HG02884 (cell line): Measurements from ENCODE around the gene ITGA8.
"Not testable (repeated sequence)": the region's sequence is repeated elsewhere in the genome, so short reads cannot be mapped to it uniquely, and the experiment has no call there.

Experiments used
- ATAC-seq: cut with Tn5 transposase; IDR thresholded peaks from one replicate; pipeline ENCODE4 v1.9.1; 2021; ENCODE audit warnings: mild to moderate bottlenecking, moderate library complexity; ENCODE audit not compliant: unreplicated experiment

Gene ITGA8

DNA sequence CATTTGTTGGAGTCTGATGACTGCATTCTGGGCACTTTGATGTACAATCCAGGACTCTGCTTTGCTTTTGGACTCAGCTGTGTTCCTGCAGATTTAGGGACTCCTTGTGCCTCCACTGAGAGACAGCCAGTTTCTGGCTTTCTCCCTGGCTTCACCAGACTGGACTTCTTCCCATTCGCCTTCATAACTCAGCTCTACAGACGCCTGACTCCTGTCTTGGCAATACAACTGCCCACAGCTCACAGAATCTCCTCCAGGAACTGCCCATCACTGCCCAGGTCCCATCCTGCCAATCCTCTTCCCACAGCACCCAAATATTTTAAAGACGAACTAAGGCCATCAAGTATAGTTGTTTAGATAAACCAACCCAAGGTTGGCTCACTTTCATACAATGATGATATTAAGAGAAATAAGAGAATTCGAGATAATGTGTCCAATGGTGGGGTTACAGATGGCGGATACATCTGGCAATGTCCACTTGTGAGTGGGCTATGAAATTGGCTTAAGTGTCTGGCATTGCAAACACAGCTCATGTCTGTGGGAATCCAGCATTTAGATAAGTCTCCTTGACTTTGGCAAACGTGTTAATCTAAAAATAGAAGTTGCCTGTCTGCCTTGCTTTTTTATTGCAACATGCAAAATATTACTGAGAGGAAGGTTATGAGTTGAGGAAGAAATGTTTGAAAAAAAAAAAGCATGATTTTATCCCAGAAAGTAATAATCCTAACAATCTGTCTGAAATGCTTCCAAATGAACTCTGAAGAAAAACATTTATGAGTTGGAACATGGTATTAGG lies 95.1 kb downstream of the ITGA8 start:
- no peak for ATAC-seq

DNA sequence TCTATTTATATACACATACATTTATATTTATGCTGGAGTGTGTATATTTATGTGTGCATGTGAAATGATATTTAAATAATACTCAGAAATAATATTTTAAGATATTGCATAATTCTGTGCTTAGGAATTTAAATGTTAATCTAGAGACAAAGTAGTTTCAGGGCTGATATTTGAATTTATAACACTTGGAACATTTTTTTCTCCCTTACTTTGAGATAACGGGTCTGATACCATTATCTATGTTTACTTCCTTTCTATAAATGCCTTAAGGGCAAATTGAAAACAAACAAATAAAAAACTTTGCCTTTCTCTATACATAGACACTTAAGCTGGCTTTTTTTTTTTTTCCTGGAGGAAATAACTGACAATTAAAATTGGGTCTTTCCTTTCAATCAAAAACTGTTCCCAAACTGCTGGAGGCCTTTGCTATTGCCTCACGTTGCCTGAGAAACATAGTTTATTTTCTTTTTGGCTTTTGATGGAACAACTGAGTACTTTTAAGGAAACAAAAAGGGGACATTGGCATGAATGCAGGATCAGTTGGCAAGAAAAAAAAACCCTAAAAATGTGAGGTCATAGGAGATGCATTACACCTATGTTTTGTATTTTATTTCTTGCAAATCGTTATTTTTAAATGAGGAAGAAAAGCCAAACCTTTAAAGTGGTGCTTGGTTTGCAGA lies 98.7 kb downstream of the ITGA8 start:
- ATAC-seq: no peak

DNA sequence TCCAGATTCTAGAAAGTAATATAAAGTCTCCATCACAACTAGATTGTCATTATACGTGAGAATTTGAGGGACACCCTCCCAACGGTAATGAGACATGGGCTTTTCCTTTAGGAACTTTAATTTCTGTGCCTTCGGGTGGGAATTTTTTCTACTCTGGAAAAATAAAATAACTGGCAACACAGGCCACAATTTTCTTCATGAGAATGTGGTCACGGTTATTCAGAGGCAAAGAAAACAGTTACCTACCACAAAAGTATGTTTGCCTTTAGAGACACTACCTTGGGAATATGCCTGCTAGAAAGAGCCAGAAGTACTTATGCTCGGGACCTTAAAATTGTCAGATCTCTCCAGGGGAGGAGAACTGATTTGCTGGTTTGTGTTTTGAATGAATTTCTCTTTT lies 99.4 kb downstream of the ITGA8 start:
- ATAC-seq: no peak

DNA sequence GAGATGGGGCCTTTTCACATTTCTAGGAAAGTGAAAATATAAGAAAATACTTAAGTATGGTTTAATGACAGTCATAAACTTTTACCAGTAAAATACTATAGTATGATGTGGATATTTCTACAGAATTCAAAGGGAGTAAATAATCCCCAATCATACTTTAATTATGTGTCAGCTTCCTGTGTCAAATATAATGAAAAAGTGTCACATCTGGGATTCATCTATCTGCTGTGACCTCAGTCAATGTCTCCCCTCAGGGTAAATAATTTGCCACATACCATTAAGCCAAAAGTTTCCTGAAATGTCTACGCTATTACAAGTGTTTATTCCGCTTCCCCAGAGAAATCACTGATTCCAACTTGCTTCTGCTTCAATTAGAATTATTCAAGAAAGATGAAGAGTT lies 110.5 kb downstream of the ITGA8 start:
- ATAC-seq: no peak

DNA sequence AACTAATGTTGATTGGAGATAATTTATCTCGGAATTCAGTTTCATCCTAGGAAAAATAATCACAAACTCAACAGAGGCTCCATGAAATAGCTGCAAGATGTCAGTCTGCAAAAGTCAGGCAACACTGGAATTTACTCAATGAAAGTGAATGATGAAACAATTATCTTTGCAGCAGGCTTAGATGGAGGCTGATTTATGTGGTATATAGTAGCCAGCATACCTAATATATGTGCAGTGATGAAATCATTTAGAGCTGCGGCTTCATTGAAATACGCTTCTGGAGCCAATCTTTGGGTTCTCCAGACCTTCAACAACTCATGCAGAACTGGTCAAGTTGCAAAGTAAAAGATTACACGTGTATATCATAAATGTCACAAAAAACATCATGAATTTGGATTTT lies 113.3 kb downstream of the ITGA8 start:
- no peak for ATAC-seq

DNA sequence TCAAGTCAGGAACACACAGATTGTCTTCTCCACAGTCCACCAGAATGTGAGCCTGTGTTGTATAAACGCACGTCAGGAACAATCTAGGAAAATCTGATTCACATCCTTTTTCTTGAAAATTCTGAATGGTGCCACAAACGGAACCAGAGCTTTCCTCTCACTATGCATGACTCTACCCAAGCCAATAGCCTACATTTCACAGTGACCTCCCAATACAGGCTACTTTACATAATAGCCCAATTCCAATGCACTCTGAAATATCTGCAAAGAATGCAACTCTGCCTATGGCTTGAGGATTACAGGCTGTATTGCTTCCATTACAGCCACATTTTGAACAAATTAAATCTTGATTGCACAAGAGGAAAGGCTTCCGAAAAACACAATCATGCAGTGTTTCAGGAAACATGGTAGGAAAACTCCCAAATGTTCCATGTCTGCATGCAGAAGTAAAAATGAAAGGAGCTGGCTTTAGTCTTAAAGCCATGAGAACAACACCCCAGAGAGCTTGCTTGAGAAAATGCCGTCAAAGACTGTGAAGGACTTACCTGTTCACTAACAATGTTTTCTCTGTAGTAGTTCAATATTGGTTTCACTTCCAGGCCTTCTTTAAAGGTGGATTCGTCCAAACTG lies 113.9 kb downstream of the ITGA8 start:
- ATAC-seq: no peak

DNA sequence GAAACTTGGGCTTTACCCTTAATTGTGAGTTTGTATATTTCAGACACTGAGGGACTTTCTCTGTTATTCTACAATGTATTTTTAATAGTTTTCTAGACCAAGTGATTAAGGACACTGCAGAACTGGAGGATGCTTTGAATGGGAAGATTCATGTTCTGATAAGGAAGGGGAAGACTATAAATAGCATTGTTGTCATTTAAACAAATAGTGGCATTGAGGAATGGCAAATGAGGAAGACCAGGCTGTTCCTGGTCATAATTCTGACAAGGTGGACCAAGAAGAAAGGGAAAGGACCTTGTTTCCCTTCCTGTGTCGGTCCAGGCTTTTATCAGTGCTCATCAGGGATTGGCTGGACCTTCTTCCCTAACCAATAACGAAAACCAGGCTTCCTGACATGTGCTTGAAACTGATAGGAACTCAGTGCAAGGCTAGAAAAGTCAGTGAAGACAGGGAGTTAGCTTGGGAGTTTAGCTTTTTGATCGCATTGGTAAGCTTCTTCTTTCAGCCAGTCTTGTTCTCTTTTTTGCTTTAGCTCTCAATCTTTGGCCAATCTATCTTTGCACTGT lies 116.2 kb downstream of the ITGA8 start:
- ATAC-seq: no peak

DNA sequence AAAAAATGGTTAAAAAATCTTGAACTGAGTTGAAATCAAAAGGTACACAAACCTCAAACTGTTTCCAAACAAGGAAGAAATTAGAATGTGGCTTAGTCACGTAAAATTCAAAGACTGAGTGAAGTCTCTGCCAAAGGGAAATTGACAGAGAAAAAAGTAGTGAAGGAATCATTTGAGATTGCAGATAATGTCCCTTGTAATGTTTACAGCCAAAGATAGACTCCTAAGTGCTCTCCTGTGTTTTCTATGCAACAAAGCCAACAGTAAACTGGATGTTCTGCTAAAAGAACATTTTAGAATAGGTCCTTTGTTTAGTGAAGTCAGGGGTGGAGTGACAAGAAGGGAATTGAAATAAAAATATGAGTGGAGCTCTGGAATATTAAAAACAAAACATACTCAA lies 117.9 kb downstream of the ITGA8 start:
- no peak for ATAC-seq

DNA sequence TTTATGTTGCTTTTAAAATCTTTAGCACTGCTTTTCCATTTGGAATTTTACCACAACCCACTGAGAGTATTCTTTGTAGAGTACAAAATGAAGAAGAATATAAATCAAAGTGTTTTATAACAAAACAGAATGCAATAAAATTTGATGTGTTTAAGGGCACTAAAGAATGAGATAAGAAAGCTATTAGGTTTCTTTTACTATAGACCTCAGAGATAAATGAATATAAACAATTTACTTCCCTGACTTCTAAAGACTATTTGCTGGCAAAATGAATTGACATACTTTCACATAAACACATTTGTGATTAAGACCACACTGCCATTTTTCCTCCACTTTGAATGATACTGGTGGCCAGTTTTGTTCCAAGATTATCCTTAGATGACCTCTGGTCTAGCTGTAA lies 124.5 kb downstream of the ITGA8 start:
- no peak for ATAC-seq

DNA sequence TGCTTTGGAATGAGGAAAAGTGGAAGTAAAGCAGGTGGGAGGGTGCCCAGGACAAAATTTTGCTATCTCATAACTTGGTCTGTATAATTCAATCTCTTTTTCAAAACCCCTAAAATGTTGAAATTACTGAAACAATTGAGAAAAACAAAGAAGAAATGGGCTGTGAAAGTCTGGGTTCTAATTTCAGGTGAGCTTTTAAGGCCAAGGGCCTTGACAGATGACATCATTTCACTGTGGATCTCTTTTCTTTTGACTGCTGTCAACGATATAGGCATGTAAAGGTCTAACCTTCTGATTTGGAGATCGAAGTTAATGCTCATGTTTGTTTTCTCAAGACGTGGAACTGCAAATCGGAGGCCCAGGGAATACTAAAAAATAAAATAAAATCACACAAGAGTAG lies 127.8 kb downstream of the ITGA8 start:
- ATAC-seq: no peak

DNA sequence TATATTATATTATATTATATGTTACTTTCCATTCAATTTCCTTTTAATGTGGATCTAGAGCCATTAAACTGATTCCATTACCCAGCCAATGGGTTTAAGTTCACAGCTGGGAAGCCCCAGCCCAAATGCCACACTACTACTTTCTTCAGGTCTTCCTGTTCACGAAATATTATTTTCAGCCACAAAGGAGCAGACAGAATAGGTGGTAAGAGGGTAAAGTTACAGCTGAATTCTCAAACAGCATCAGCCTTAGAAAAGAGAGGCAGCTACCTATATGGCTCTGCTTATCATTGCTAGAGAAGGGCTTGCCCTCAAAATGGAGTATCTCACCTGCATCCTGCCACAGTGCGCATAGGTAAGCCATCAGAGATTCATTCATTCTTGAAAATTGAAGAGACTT lies 128.3 kb downstream of the ITGA8 start:
- ATAC-seq: no peak

DNA sequence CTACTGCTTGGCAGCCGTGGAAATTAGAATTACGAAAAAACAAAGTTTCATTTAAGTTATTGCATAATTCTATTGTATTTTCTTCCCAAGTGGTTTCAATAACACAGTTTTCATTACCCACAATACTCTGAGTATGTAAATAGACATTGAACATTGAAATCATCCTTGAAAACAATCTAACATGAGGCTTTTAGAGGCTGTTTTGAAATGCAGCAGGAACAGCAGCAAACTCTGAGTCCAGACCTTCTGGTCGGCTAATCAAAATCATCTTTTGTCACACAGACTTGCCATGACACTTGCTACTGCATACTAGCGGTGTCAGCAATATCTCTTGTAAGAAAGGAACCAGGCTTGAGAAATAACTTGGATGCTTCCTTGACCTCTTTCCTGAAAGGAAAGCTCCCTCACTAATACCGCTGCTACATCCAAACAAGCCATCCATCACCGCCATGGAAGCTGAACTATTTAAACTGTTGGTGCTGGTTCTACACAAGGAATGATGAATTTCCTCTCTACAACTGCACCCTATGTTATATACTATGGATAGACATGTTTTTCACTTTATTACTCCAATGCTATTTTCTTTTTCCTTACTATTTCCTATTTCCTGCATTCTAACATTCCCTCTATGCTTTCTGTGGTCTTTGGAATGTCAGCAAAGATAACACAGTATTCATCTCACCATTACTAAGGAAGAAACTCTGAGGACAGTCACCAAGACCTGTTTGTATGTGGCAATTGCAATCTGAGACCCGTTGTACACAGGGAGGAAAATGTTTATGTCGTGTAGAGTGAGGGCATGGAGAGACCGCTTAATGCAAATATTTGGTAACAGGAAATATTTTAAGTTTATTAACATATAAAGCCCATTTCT lies 130.8 kb downstream of the ITGA8 start:
- ATAC-seq: no peak

DNA sequence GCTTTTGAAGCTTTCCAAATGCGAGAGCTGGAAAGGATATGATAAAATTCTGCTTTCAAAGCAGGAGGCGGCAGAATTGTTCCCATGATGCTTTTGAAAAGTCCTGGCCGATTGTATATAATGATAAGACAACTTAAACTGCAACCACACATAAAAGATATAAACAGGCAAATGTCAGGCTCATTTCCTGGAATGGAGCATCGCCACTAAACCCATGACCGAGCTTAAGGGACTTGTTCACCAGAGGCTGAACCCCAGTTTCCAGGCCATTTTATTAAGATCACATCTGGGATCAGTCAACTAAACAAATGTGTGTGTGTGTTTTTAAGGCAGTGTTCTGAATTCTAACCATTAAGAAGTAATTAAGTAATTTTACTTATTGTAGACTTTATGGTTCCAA lies 131.6 kb downstream of the ITGA8 start:
- no peak for ATAC-seq

DNA sequence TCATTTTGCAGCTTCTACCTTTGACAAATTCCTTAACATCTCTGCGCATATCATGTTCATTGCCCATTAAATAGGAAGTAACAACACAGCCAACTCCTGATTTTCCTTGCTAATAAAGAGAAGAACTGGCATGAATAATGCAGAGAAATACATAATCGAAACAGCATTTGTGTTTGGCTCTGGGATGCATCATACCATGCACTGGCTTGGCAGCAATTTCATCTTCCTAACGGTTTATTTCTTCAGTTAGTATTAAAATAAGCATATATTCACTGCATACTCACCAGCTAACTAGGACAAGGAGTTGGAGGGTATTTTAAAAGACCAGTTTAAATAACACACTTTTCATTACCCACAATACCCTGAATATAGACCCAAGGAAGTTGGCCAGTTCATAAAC lies 132.5 kb downstream of the ITGA8 start:
- ATAC-seq: no peak

DNA sequence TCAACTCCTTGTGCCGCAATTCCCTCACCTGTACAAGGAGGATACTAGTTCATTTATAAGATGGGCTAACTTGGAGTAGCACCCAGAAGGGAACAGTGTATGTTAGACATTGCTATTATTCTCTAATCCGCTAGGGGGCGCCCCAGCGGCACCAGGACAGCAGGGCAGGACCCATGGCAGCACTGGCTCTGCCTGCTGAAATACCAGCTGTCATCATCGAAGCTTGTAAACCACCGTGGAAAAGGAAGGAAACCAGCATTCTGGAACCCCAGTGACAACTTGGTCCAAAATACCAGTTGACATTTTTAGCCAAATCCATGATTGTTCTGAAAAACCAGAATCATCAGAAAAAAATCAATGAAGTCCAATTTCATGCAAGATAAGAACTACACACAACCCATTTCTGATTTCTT lies 134.4 kb downstream of the ITGA8 start:
- peak; percentile 90 for ATAC-seq

DNA sequence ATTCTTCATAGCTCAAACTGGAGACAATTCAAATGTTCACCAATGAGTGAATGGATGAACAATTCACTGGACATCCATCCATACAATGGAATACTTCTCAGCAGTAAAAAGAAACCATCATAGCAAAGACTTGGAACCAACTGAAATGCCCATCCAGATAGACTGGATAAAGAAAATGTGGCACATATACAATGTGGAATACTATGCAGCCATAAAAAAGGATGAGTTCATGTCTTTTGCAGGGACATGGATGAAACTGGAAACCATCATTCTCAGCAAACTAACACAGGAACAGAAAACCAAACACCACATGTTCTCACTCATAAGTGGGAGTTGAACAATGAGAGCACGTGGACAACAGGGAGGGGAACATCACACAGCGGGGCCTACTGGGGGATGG lies 136.8 kb downstream of the ITGA8 start:
- not testable (repeated sequence) for ATAC-seq

DNA sequence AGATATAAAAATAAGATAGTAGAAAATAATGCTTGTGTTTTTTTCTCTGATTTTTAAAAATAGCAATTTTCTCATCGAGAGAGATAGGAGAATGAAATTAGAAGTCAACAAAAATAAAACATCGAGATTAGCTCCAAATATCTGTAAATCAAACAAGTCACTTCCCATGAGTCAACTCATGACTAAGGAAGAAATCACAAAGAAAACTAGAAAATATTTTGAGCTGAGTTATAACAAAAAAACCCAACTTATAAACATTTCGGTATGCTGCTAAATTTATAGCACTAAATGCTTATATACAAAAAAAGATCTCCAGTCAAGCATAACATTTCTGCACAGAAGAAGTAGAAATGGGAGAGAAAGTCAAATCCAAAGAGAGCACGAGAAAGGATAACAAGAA lies 140.1 kb downstream of the ITGA8 start:
- no peak for ATAC-seq

DNA sequence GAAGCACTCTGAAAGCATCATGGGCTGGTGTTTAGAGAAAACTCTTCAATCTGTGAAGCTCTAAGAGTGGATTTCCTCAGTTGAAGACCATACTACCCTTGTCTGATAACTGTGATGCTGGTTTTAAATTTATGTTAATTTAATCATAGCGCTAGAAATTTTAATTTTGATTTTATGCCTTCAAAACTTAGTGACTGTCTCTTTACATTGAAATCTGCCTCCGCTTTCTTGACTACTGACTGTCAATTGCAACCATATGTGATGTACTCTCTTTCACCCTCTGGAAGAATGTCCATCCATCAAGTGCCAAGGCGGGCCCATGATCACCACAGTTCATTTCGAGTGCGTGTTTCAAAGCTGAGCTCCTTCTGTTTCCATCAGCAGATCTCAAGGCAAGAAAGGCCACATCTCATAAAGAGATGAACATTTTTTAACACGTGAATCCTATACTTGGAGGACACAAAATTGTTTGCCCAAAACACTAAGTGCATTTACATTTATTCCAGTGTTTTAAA lies 147.1 kb downstream of the ITGA8 start:
- ATAC-seq: no peak

DNA sequence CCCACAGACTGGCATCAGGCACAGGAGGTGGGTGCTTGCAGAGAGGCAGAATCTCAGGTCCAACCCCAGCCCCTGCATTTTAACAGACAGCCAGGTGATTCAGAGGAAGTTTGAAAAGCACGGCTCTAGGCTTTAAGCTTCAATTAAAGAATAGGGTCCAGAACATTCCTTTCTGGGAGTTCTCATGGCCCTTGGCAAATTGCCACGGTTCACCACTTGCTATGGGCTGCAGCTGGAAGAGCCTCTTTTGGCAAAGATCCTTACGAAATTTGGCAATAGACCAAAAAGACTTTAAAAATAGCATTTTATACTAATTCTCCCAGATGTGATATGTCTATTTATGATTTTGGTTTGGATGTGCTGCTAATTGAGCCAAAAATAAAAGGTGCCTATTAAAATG lies 148.1 kb downstream of the ITGA8 start:
- no peak for ATAC-seq

DNA sequence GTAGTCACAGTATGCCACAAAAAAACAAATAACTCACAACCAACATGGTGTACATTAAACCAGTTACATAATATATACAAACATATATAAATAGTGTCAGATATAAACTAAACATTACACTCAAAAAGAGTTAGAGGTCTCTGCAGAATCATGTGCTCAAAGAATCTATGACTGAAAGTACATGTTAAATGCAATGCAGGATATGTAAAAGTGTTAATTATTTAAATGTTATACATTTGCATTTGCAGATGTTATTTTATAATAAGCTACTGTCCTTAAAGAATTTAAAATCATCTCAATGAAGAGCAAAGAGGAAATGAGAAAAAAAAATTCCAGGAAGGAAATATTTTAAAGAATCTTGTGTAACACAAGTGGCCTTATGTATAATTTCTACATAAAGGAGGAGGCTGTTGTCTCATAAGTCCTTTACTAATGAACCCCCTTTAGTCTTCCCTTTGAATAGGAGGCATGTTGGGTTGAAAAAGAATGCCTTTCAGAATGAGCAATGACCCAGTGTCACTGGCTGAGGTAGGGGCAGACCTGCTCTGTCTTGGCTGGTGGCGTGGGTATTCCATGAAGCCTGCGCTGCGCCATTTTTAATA lies 148.9 kb downstream of the ITGA8 start:
- ATAC-seq: no peak
